Tibial artery (tissue), 4 donors: ENCODE results near the gene COLEC11.

Experiments used
- DNase-seq, 2 donors: peaks; one replicate each; pipeline ENCODE4 v3.0.0-alpha.2; 2019
- H3K27ac ChIP-seq, 2 donors: fragments of 200-600 bp; sonication (generic) in 1 of 2; 1 replicate in 1 of 2; 2 replicates in 1 of 2; pipeline ENCODE4 v1.5.1; 2018 to 2019; ENCODE audit warnings: mild to moderate bottlenecking in 1 of 2
- H3K27me3 ChIP-seq, 2 donors: fragments of 200-600 bp; sonication (generic) in 1 of 2; one replicate each; pipeline versions ENCODE4 v1.5.1 to v1.6.0; 2016 to 2019
- H3K36me3 ChIP-seq, 3 donors: fragments of 200-600 bp; sonication (generic) in 2 of 3; one replicate each; pipeline ENCODE4 v1.5.1; 2016 to 2019; ENCODE audit warnings: mild to moderate bottlenecking in 2 of 3
- H3K4me1 ChIP-seq, 4 donors: fragments of 200-600 bp; sonication (generic) in 2 of 4; 1 replicate in 3 of 4; 2 replicates in 1 of 4; pipeline ENCODE4 v1.5.1; 2016 to 2019
- H3K4me3 ChIP-seq, 2 donors: fragments of 200-600 bp; sonication (generic) in 1 of 2; 1 replicate in 1 of 2; 2 replicates in 1 of 2; pipeline ENCODE4 v1.5.1; 2018 to 2019; ENCODE audit warnings: mild to moderate bottlenecking in 2 of 2
- H3K9me3 ChIP-seq, 3 donors: fragments of 200-600 bp; sonication (generic) in 1 of 3; one replicate each; pipeline ENCODE4 v1.5.1; 2016 to 2019
- CTCF ChIP-seq, 2 experiments: fragments of 200-600 bp in 1 of 2; fragments of 450-650 bp in 1 of 2; IDR thresholded peaks; one replicate each; pipeline ENCODE4 v1.5.1; 2017 to 2019; ENCODE audit warnings: antibody characterized with exemption in 2 of 2, mild to moderate bottlenecking in 1 of 2, moderate library complexity in 1 of 2
- intact Hi-C: fragments of 100-400 bp; cut with DNase I; formaldehyde crosslinking; loops from one replicate; pipeline ENCODE4 v1.15.0; 2023; ENCODE audit warnings: low total_unique reads

COLEC11 gene

GRCh38 chr2:3594493-3595281 is at the start of gene COLEC11:
Gene COLEC11, plus strand, starts transcription at chr2:3595112. Its CDS starts 9,229 bp downstream, at chr2:3604341.
- intact Hi-C loops, result no loop called here
- Histone ChIP-seq H3K4me3 (peak within 1 kb of the TSS in 1 of 2 donors; percentile 18), H3K9me3 (no peaks in the 10 kb centered on the region), H3K4me1 (peaks cover 0 to 7% (median 0%) of the 10 kb centered on the region in 4 donors), H3K27me3 (no peaks in the 10 kb centered on the region), H3K36me3 (no peaks in the 10 kb centered on the region), H3K27ac (no peak within 1 kb of the TSS)
- peak in 1 of 2 donors; percentile 24 for DNase-seq
- no peak for TF ChIP-seq CTCF (IDR thresholded peaks at IDR 0.05)

GRCh38 chr2:3545788-3546478 is 49.0 kb upstream of the COLEC11 start:
- Histone ChIP-seq H3K36me3 (peaks cover 83 to 97% (median 83%) of the 10 kb centered on the region in 3 donors), H3K27me3 (no peaks in the 10 kb centered on the region), H3K27ac (no peak overlapping the region), H3K9me3 (no peaks in the 10 kb centered on the region), H3K4me3 (no peak overlapping the region), H3K4me1 (no peaks in the 10 kb centered on the region)
- intact Hi-C loops, result loop anchor here (10.0 kb wide), 1 partner anchor 161 kb away; no protein-coding TSS in a partner anchor
- no peak for TF ChIP-seq CTCF (IDR thresholded peaks at IDR 0.05)
- no peak for DNase-seq

GRCh38 chr2:3547915-3548314 is 47.0 kb upstream of the COLEC11 start:
- Histone ChIP-seq H3K4me3 (no peak overlapping the region), H3K27me3 (no peaks in the 10 kb centered on the region), H3K9me3 (no peaks in the 10 kb centered on the region), H3K36me3 (peaks cover 83 to 99% (median 88%) of the 10 kb centered on the region in 3 donors), H3K27ac (no peak overlapping the region), H3K4me1 (no peaks in the 10 kb centered on the region)
- TF ChIP-seq CTCF (IDR thresholded peaks at IDR 0.05), result no peak
- DNase-seq, result no peak
- intact Hi-C loops, result loop anchor here (10.0 kb wide), 1 partner anchor 163 kb away; no protein-coding TSS in a partner anchor

DNA sequence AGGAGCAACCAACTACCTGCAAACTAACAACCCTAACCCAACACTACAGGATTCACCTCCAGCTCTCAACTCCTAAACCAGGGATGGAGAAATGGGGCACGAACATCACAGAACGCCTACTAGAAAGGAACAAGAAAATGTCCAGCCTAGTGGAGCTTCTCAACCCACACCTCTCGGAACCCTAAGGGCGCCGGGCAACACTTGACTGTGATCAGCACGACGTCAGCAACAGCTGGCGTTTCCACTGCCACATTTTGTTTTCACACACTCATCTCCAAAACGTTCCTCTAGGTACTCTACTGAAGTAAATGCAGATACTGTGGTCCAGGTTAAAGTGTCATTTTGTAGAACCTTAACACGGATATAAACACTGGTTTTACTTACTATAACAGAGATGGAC is 41.0 kb upstream of the COLEC11 start:
- no peak for TF ChIP-seq CTCF (IDR thresholded peaks at IDR 0.05)
- intact Hi-C loops, result no loop called here
- H3K27me3 ChIP-seq, result no peaks in the 10 kb centered on the region
- H3K4me1 ChIP-seq, result peaks cover 0 to 14% (median 9%) of the 10 kb centered on the region in 4 donors
- H3K27ac ChIP-seq, result no peak overlapping the region
- peaks cover 55 to 76% (median 56%) of the 10 kb centered on the region in 3 donors for H3K36me3 ChIP-seq
- no peak for DNase-seq
- no peaks in the 10 kb centered on the region for H3K9me3 ChIP-seq
- no peak overlapping the region for H3K4me3 ChIP-seq

DNA sequence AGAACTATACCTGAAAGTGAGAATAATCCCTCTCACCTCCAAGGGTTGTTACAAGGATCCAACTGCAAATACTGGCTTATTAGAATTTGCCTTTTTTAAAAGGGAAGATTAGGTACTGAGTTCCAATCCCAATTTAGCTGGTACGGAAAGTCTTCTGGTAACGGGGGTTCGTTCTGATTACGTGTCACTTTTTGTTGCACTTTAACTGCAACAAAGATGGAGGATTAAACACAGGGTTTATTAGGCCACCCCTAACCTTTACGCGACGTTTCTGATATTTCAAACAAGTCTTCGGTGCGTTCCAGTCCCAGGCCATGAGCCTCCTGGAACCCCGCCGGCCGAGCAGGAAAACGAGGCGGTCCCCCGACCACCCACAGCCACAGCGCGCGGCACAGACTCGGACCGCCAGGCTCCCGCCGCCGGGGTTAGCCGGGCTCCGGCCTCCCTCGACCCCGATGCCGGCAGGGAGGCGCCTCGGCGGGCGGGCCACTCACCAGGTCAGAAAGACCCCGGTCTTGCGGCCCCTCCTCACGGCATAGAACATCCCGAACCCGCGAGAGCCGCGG is 37.2 kb upstream of the COLEC11 start:
- no peak for DNase-seq
- intact Hi-C loops, result loop anchor here (1.0 to 5.0 kb wide), 2 partner anchors 18 to 35 kb away; partner anchors contain the start of gene RPS7
- H3K4me3 ChIP-seq, result peak overlapping the region; percentile 74 to 98
- H3K36me3 ChIP-seq, result peaks cover 22 to 44% (median 27%) of the 10 kb centered on the region in 3 donors
- H3K27me3 ChIP-seq, result no peaks in the 10 kb centered on the region
- TF ChIP-seq CTCF (IDR thresholded peaks at IDR 0.05), result no peak
- peak overlapping the region; percentile 87 to 96 for H3K27ac ChIP-seq
- H3K9me3 ChIP-seq, result no peaks in the 10 kb centered on the region
- H3K4me1 ChIP-seq, result peaks cover 0 to 17% (median 10%) of the 10 kb centered on the region in 4 donors
